Mononuclear cell (primary cell): ENCODE results near the gene PAK4. TPM values are rescaled to one million over a fixed set of nuclear protein-coding genes. Genes with fewer than 3 reads are reported as not detected.
"Not testable (repeated sequence)": the region's sequence is repeated elsewhere in the genome, so short reads cannot be mapped to it uniquely, and the experiment has no call there.

Experiments used
- H3K27me3 ChIP-seq: 2 replicates; pipeline ENCODE4 v1.6.0; 2011; ENCODE audit warnings: low read length, control low read depth; ENCODE audit not compliant: insufficient read depth
- H3K4me1 ChIP-seq: 2 replicates; pipeline ENCODE4 v1.5.1; 2011; ENCODE audit warnings: mild to moderate bottlenecking, low read length, control low read depth; ENCODE audit not compliant: insufficient read depth
- H3K4me3 ChIP-seq: 2 replicates; pipeline ENCODE4 v1.5.1; 2011; ENCODE audit warnings: mild to moderate bottlenecking, low read length, moderate library complexity
- H3K9me3 ChIP-seq: 2 replicates; pipeline ENCODE4 v1.5.1; 2011; ENCODE audit warnings: low read depth, mild to moderate bottlenecking, control low read depth, low read length
- total RNA-seq: library from RNA; depleted of rRNA; stranded (reverse); fragments of >200 nt; gene quantifications from one replicate; pipeline ENCODE4 v1.2.3, GENCODE V29; 2012

The PAK4 gene
- total RNA-seq, 1 donor = 1.5 TPM

DNA sequence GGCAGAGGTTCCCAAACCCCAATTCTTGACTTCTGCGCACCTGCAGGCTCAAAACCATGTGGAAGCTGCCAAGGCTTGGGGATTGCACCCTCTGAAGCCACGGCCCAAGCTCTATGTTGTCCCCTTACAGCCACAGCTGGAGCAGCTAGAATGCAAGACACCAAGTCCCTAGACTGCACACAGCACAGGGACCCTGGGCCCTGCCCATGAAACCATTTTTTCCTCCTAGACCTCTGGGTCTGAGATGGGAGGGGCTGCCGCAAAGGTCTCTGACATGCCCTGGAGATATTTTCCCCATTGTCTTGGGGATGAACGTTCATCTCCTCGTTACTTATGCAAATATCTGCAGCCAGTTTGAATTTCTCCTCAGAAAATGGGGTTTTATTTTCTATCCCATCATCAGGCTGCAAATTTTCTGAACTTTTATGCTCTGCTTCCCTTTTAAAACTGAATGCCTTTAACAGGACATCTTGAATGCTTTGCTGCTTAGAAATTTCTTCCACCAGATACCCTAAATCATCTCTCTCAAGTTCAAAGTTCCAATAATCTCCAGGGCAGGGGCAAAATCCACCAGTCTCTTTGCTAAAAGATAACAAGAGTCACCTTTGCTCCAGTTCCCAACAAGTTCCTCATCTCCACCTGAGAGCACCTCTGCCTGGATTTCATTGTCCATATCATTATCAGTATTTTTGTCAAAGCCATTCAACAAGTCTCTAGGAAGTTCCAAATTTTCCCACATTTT, 29.6 kb upstream of the PAK4 start:
- not testable (repeated sequence) for H3K27me3 ChIP-seq, H3K4me3 ChIP-seq, H3K9me3 ChIP-seq

DNA sequence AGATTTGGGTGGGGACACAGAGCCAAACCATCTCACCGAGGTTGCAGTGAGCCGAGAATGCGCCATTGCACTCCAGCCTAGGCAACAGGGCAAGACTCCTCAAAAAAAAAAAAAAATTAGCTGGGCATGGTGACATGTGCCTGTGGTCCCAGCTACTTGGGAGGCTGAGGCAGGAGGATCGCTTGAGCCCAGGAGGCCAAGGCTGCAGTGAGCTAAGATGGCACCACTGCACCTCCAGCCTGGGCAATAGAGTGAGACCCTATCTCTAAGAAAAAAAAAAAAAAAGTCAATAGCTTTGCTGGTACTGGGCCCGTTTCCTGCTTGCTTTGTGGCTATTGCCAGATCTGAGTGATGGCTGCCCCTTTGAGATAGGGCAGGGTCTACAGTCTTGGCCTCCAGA, 28.3 kb upstream of the PAK4 start:
- Histone ChIP-seq H3K4me1 (no peaks in the 10 kb centered on the region), H3K27me3 (peaks cover 3% of the 10 kb centered on the region), H3K4me3 (no peak overlapping the region), H3K9me3 (no peaks in the 10 kb centered on the region)

More for the DNA sequence above, 29.6 kb upstream of the PAK4 start:
- H3K4me1 ChIP-seq = not testable (repeated sequence)

DNA sequence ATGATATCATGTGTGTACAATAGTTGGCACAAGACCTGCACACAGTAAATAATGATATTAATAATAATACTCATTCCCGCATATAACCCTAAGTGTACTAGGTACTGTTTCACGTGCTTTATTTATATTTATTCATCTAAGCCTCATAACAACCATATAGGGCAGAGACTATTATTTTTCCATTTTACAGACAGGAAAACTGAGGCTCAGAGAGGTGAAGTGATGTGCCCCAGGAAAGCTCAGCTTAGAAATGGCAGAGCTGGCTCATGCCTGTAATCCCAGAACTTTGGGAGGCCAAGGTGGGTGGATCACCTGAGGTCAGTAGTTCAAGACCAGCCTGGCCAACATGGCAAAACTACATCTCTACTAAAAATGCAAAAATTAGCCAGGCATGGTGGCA, 27.9 kb upstream of the PAK4 start:
- H3K27me3 ChIP-seq = peaks cover 3% of the 10 kb centered on the region

GRCh38 chr19:39098365-39099269, 27.0 kb upstream of the PAK4 start:
- Histone ChIP-seq H3K27me3 (peaks cover 3% of the 10 kb centered on the region), H3K9me3 (no peaks in the 10 kb centered on the region), H3K4me1 (no peaks in the 10 kb centered on the region), H3K4me3 (no peak overlapping the region)

More for the DNA sequence above, 27.9 kb upstream of the PAK4 start:
- no peaks in the 10 kb centered on the region for H3K4me1 ChIP-seq
- H3K9me3 ChIP-seq = no peaks in the 10 kb centered on the region
- no peak overlapping the region for H3K4me3 ChIP-seq

GRCh38 chr19:39099341-39099740, 26.2 kb upstream of the PAK4 start:
- no peaks in the 10 kb centered on the region for H3K4me1 ChIP-seq
- H3K27me3 ChIP-seq = peaks cover 3% of the 10 kb centered on the region
- H3K9me3 ChIP-seq = no peaks in the 10 kb centered on the region
- H3K4me3 ChIP-seq = no peak overlapping the region

- H3K4me1 ChIP-seq = no peaks in the 10 kb centered on the region
- no peaks in the 10 kb centered on the region for H3K9me3 ChIP-seq
Observed at GRCh38 chr19:39100500-39101166, 25.0 kb upstream of the PAK4 start.

DNA sequence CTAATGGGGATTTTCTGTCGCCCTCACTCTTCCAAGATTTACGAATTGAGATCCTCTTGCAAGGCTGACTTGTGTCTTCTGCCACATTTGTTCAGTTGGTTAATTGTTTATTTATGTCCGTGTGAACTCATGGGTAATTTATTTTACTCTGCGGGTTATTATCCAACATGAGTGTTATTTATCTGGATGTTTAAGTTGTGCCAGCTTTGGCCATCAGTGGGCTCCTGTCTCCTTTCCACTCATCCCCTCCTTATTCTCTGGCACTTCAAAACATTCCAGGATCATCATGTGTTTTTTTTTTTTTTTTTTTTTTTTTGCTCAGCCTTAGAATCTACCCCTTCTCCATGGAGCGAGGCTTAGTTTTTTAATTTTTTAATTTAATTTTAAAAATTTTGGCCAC, 22.4 kb upstream of the PAK4 start:
- Histone ChIP-seq H3K27me3 (peaks cover 3% of the 10 kb centered on the region), H3K4me1 (no peaks in the 10 kb centered on the region), H3K9me3 (no peaks in the 10 kb centered on the region), H3K4me3 (no peak overlapping the region)

More at GRCh38 chr19:39100500-39101166, 25.0 kb upstream of the PAK4 start:
- H3K4me3 ChIP-seq = no peak overlapping the region
- H3K27me3 ChIP-seq = peaks cover 3% of the 10 kb centered on the region

DNA sequence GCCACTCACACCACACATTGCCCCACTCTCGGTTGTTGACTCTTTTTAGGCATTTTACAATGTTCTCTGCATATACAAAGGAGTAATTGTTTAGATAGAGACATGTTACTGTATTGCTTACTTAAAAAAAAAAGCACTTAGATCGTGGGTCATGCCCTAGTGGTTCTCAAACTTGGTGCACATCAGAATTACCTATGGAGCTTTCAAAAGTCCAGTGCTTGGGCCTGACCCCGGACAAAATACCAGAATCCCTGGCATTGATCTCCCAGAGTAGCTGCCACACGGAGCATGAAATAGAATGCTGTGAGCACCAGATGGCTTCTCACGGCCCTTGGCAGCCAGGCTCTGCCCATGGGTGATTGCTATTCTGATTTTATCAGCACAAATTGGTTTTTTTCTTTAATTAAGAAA, 21.4 kb upstream of the PAK4 start:
- H3K9me3 ChIP-seq = no peaks in the 10 kb centered on the region
- no peaks in the 10 kb centered on the region for H3K27me3 ChIP-seq
- H3K4me1 ChIP-seq = no peaks in the 10 kb centered on the region
- H3K4me3 ChIP-seq = no peak overlapping the region

GRCh38 chr19:39106194-39106593, 19.4 kb upstream of the PAK4 start:
- no peak overlapping the region for H3K4me3 ChIP-seq
- H3K4me1 ChIP-seq = no peaks in the 10 kb centered on the region
- no peaks in the 10 kb centered on the region for H3K9me3 ChIP-seq
- H3K27me3 ChIP-seq = no peaks in the 10 kb centered on the region

GRCh38 chr19:39109641-39110040, 15.9 kb upstream of the PAK4 start:
- H3K27me3 ChIP-seq = no peaks in the 10 kb centered on the region
- H3K9me3 ChIP-seq = no peaks in the 10 kb centered on the region
- no peaks in the 10 kb centered on the region for H3K4me1 ChIP-seq
- H3K4me3 ChIP-seq = no peak overlapping the region

- no peaks in the 10 kb centered on the region for H3K27me3 ChIP-seq
- no peak overlapping the region for H3K4me3 ChIP-seq
- H3K4me1 ChIP-seq = no peaks in the 10 kb centered on the region
- no peaks in the 10 kb centered on the region for H3K9me3 ChIP-seq
Observed at GRCh38 chr19:39110263-39110967, 15.2 kb upstream of the PAK4 start.

- H3K9me3 ChIP-seq = no peaks in the 10 kb centered on the region
- no peaks in the 10 kb centered on the region for H3K27me3 ChIP-seq
- no peak overlapping the region for H3K4me3 ChIP-seq
- H3K4me1 ChIP-seq = no peaks in the 10 kb centered on the region
Observed at GRCh38 chr19:39111593-39112199, 13.9 kb upstream of the PAK4 start.

DNA sequence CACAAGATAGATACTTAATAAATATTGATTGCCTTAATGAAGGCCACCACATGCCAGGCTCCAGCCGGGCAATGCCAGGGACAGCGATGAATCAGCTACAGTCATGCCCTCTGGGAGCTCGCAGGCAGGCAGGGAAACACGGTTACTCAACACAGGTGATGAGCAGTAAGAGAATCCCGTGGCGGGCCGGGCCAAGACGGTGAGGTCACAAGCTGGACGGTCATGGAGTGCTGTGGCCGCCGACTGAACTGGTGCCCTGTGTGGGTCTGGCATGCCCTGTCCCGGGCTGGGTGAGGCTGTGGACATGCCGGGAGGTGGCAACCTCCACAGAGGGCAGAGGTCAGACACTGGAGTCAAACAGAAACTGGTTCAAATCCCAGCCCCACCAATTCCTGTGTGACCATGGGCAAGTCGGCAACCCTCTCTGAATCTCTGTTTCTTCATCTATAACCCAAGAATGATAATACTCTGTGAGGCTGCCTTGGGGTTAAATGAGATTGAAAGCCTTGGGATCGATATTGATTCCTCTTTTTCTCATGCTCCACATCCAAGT, 13.2 kb upstream of the PAK4 start:
- Histone ChIP-seq H3K9me3 (no peaks in the 10 kb centered on the region), H3K4me3 (no peak overlapping the region), H3K4me1 (no peaks in the 10 kb centered on the region), H3K27me3 (no peaks in the 10 kb centered on the region)

DNA sequence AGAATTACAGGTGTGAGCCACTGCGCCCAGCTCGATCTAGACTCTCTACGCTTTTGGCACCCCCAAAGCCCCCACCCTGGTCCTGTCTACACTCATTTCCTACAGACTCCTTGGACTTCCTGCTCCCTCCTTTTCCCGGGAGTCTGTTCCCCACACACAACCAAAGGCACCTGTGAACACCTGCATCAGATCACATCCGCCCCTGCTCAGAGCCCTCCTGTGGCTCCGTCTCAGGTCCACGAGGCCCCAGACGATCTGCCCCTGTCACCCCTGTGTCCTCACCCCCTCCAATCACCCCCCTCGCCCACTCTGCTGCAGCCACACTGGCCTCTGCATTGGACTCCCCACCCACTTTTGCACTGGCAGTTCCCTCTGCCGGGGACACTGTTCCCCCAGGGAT, 12.4 kb upstream of the PAK4 start:
- Histone ChIP-seq H3K4me3 (no peak overlapping the region), H3K4me1 (no peaks in the 10 kb centered on the region), H3K27me3 (no peaks in the 10 kb centered on the region), H3K9me3 (no peaks in the 10 kb centered on the region)
